Natural killer cell (primary cell): ENCODE measurements around the gene LHFPL5. TPM values are rescaled to one million over a fixed set of nuclear protein-coding genes. Genes with fewer than 3 reads are reported as not detected.

ENCODE experiments used
- ATAC-seq, 3 donors: fragments of 150-1000 bp in 2 of 3; fragments of 200-7000 bp in 1 of 3; cut with Tn5 transposase; 1 replicate in 1 of 3; 2 replicates in 2 of 3; pipeline ENCODE4 v1.10.0; 2021; ENCODE audit warnings: mild to moderate bottlenecking in 2 of 3, moderate library complexity in 2 of 3
- DNase-seq, 2 donors: peaks; one replicate each; pipeline versions ENCODE4 v3.0.0 to v3.0.0-alpha.2; 2013 to 2021; ENCODE audit warnings: mixed read lengths in 1 of 2
- H3K27ac ChIP-seq: one replicate; pipeline ENCODE4 v1.5.1; 2013; ENCODE audit warnings: mild to moderate bottlenecking, low read length
- H3K27me3 ChIP-seq: one replicate; pipeline ENCODE4 v1.6.1; 2013; ENCODE audit warnings: low read length; ENCODE audit not compliant: control insufficient read depth, insufficient read depth
- H3K36me3 ChIP-seq: one replicate; pipeline ENCODE4 v1.6.1; 2013; ENCODE audit warnings: low read length; ENCODE audit not compliant: control insufficient read depth, insufficient read depth
- H3K4me1 ChIP-seq: one replicate; pipeline ENCODE4 v1.6.1; 2013; ENCODE audit warnings: low read length; ENCODE audit not compliant: control insufficient read depth, insufficient read depth
- H3K4me3 ChIP-seq: one replicate; pipeline ENCODE4 v1.5.1; 2013; ENCODE audit warnings: low read length
- H3K9me3 ChIP-seq: one replicate; pipeline ENCODE4 v1.6.1; 2013; ENCODE audit warnings: low read length; ENCODE audit not compliant: control insufficient read depth, insufficient read depth
- H3K27ac Mint-ChIP-seq, 2 donors: one replicate each; pipeline ENCODE4 v1.8.0; 2022; ENCODE audit warnings: mild to moderate bottlenecking in 2 of 2, mixed read lengths in 2 of 2, moderate library complexity in 1 of 2
- H3K27me3 Mint-ChIP-seq, 2 donors: one replicate each; pipeline ENCODE4 v1.8.0; 2022; ENCODE audit warnings: low read depth in 2 of 2, mixed read lengths in 2 of 2
- H3K36me3 Mint-ChIP-seq: one replicate; pipeline ENCODE4 v1.8.0; 2022; ENCODE audit warnings: mixed read lengths
- H3K4me1 Mint-ChIP-seq, 2 donors: one replicate each; pipeline ENCODE4 v1.8.0; 2022; ENCODE audit warnings: mixed read lengths in 2 of 2
- H3K4me3 Mint-ChIP-seq: one replicate; pipeline ENCODE4 v1.8.0; 2022; ENCODE audit warnings: mild to moderate bottlenecking, moderate library complexity, mixed read lengths
- H3K9me3 Mint-ChIP-seq, 2 donors: one replicate each; pipeline ENCODE4 v1.8.0; 2022; ENCODE audit warnings: mixed read lengths in 2 of 2
- WGBS: methylation state at CpG from one replicate; pipeline ENCODE4 v1.1.7; 2013; ENCODE audit warnings: missing lambda C conversion rate; ENCODE audit not compliant: insufficient coverage; 5-methylcytosine and 5-hydroxymethylcytosine counted together
- intact Hi-C: fragments of 100-400 bp; cut with micrococcal nuclease; formaldehyde crosslinking; loops from one replicate; pipeline ENCODE4 v1.14.2; 2022
- total RNA-seq, 4 donors: library from RNA; stranded (reverse); fragments of 120-200 nt in 1 of 4; gene quantifications; one replicate each; pipeline versions ENCODE4 v1.2.3 to v1.2.4, GENCODE V29; 2013 to 2022
- TF ChIP-seq, protein P1 (sequence below): fragments of 200-600 bp; IDR thresholded peaks from one replicate; pipeline ENCODE4 v1.8.0; 2022; ENCODE audit warnings: antibody characterized with exemption

LHFPL5 gene
- total RNA-seq, 3 donors from 2014 or later (not counting 1 experiment from before 2014, with no cell fraction given) = not detected

- no peaks in the 10 kb centered on the region for H3K36me3 ChIP-seq
- H3K4me1 ChIP-seq = no peaks in the 10 kb centered on the region
- Mint-ChIP-seq H3K4me1 (no peaks in the 10 kb centered on the region), H3K27ac (no peak overlapping the region), H3K4me3 (no peak overlapping the region), H3K27me3 (peaks cover 16 to 21% of the 10 kb centered on the region in 2 donors), H3K9me3 (no peaks in the 10 kb centered on the region), H3K36me3 (no peaks in the 10 kb centered on the region)
- intact Hi-C loops = no loop called here
- TF ChIP-seq, protein P1, sequence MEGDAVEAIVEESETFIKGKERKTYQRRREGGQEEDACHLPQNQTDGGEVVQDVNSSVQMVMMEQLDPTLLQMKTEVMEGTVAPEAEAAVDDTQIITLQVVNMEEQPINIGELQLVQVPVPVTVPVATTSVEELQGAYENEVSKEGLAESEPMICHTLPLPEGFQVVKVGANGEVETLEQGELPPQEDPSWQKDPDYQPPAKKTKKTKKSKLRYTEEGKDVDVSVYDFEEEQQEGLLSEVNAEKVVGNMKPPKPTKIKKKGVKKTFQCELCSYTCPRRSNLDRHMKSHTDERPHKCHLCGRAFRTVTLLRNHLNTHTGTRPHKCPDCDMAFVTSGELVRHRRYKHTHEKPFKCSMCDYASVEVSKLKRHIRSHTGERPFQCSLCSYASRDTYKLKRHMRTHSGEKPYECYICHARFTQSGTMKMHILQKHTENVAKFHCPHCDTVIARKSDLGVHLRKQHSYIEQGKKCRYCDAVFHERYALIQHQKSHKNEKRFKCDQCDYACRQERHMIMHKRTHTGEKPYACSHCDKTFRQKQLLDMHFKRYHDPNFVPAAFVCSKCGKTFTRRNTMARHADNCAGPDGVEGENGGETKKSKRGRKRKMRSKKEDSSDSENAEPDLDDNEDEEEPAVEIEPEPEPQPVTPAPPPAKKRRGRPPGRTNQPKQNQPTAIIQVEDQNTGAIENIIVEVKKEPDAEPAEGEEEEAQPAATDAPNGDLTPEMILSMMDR = no peak
- no peaks in the 10 kb centered on the region for H3K9me3 ChIP-seq
- no peak overlapping the region for H3K4me3 ChIP-seq
- WGBS = 90% methylated on average over 17 of the region's 17 CpGs
- no peak overlapping the region for H3K27ac ChIP-seq
- H3K27me3 ChIP-seq = no peaks in the 10 kb centered on the region
- ATAC-seq (no peak), DNase-seq (no peak)
Observed at GRCh38 chr6:35794536-35795452, 10.4 kb upstream of the LHFPL5 start.

DNA sequence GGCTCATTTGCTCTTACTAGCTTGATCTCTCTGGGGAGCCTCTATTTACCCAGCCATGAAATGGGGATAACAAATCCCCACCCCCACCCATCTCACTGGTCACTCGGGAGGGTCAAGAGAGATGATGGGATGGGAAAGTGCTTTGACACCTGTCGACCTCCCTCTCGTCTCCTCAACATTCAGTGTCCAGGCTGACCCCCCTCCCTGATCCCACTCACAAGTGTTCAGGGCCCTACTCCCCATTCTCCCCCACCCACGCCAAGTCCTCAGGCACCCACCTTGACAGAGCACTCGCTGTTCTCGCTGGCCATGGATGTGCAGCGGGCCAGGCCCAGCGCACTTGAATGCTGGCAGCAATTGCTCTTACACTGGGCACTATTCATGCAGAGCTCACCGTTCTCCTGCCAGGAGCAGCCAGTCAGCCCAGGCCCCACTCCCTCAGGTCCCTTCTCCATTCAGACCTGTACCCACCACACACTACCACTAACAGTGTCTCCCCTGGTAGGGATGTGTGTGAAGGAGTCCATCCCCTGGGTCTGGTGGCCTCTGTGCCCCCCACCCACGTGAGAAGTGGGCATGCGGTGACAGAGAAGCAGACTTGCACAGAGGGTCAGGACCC, 9.6 kb upstream of the LHFPL5 start:
- H3K4me1 ChIP-seq = no peaks in the 10 kb centered on the region
- peaks cover 14% of the 10 kb centered on the region in 2 donors for H3K27me3 Mint-ChIP-seq
- no peak overlapping the region for H3K4me3 Mint-ChIP-seq
- intact Hi-C loops = no loop called here
- no peaks in the 10 kb centered on the region for H3K4me1 Mint-ChIP-seq
- no peaks in the 10 kb centered on the region for H3K36me3 ChIP-seq
- no peak for DNase-seq
- no peaks in the 10 kb centered on the region for H3K9me3 ChIP-seq
- TF ChIP-seq, protein P1 = no peak
- H3K27me3 ChIP-seq = no peaks in the 10 kb centered on the region
- WGBS = 90% methylated on average over 10 of the region's 11 CpGs
- no peak overlapping the region for H3K27ac Mint-ChIP-seq
- ATAC-seq = no peak
- no peak overlapping the region for H3K4me3 ChIP-seq
- no peak overlapping the region for H3K27ac ChIP-seq
- H3K9me3 Mint-ChIP-seq = no peaks in the 10 kb centered on the region
- H3K36me3 Mint-ChIP-seq = no peaks in the 10 kb centered on the region

DNA sequence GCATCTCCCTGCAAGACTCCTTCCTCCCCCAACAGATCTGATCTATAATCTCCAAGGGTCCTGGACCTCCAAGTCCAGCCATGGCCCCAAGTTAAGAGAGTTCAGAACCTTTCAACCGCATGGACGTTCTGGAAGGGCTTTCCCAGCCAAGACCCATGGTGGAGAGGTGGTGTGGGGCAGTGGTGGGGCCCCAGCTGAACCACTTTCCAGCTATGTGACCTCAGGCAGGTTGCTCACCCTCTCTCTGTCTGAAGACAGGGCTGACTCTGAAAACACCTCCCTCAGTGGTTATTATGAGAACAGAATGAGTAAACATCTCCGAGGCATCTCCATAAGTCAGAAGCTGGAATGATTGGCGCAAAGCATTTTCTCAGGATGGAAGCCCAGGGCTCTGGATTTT, 8.9 kb upstream of the LHFPL5 start:
- ATAC-seq = no peak
- no peaks in the 10 kb centered on the region for H3K27me3 ChIP-seq
- H3K27me3 Mint-ChIP-seq = peaks cover 13 to 14% of the 10 kb centered on the region in 2 donors
- TF ChIP-seq, protein P1 = no peak
- intact Hi-C loops = no loop called here
- no peak overlapping the region for H3K4me3 ChIP-seq
- no peaks in the 10 kb centered on the region for H3K9me3 ChIP-seq
- DNase-seq = no peak
- no peak overlapping the region for H3K27ac Mint-ChIP-seq
- H3K27ac ChIP-seq = no peak overlapping the region
- no peaks in the 10 kb centered on the region for H3K9me3 Mint-ChIP-seq
- H3K4me3 Mint-ChIP-seq = no peak overlapping the region
- WGBS = 75% methylated on average over 4 of the region's 4 CpGs
- H3K36me3 Mint-ChIP-seq = no peaks in the 10 kb centered on the region
- H3K4me1 Mint-ChIP-seq = no peaks in the 10 kb centered on the region
- no peaks in the 10 kb centered on the region for H3K4me1 ChIP-seq
- H3K36me3 ChIP-seq = no peaks in the 10 kb centered on the region
